Activated B cell treated with CpG ODN at 0.5 μM for 24 hours (primary cell): ENCODE measurements around the gene LRIG2. TPM values are rescaled to one million over a fixed set of nuclear protein-coding genes. Genes with fewer than 3 reads are reported as not detected.
"Not testable (repeated sequence)": the region's sequence is repeated elsewhere in the genome, so short reads cannot be mapped to it uniquely, and the experiment has no call there.

Experiments used
- ATAC-seq: fragments of 200-7000 bp; cut with Tn5 transposase; one replicate; pipeline ENCODE4 v1.10.0; 2021; ENCODE audit warnings: low read depth, mild to moderate bottlenecking, moderate library complexity
- CTCF ChIA-PET: fragments of 350-600 bp; sonication (Branson Sonifier 250); formaldehyde crosslinking; loops from one replicate; lab custom pipeline; 2021; ENCODE audit warnings: antibody characterized with exemption; lab: Charles Lee
- POLR2A ChIA-PET: fragments of 350-600 bp; sonication (Branson Sonifier 250); formaldehyde crosslinking; loops from one replicate; lab custom pipeline; 2021; ENCODE audit warnings: antibody characterized with exemption; lab: Charles Lee
- DNase-seq: peaks from one replicate; pipeline ENCODE4 v3.0.0; 2022
- H3K27ac Mint-ChIP-seq: one replicate; pipeline ENCODE4 v1.8.0; 2020; ENCODE audit warnings: mixed read lengths
- H3K27me3 Mint-ChIP-seq: one replicate; pipeline ENCODE4 v1.8.0; 2021; ENCODE audit warnings: mixed read lengths
- H3K36me3 Mint-ChIP-seq: one replicate; pipeline ENCODE4 v1.8.0; 2021; ENCODE audit warnings: low read depth, mixed read lengths
- H3K4me1 Mint-ChIP-seq: one replicate; pipeline ENCODE4 v1.8.0; 2021; ENCODE audit warnings: mixed read lengths
- H3K4me3 Mint-ChIP-seq: one replicate; pipeline ENCODE4 v1.8.0; 2020; ENCODE audit warnings: mild to moderate bottlenecking, mixed read lengths
- H3K9me3 Mint-ChIP-seq: one replicate; pipeline ENCODE4 v1.8.0; 2020; ENCODE audit warnings: mixed read lengths
- intact Hi-C: fragments of 100-400 bp; cut with micrococcal nuclease; formaldehyde crosslinking; loops from one replicate; pipeline ENCODE4 v1.15.1; 2024
- total RNA-seq: library from RNA; stranded (reverse); gene quantifications from 2 replicates; pipeline ENCODE4 v1.2.3, GENCODE V29; 2022
- TF ChIP-seq, protein P1 (sequence below): fragments of 200-600 bp; IDR thresholded peaks from one replicate; pipeline ENCODE4 v1.8.0; 2022; ENCODE audit warnings: antibody characterized with exemption, mild to moderate bottlenecking

Gene LRIG2
- total RNA-seq, 1 donor from 2014 or later: 30.7 TPM

DNA sequence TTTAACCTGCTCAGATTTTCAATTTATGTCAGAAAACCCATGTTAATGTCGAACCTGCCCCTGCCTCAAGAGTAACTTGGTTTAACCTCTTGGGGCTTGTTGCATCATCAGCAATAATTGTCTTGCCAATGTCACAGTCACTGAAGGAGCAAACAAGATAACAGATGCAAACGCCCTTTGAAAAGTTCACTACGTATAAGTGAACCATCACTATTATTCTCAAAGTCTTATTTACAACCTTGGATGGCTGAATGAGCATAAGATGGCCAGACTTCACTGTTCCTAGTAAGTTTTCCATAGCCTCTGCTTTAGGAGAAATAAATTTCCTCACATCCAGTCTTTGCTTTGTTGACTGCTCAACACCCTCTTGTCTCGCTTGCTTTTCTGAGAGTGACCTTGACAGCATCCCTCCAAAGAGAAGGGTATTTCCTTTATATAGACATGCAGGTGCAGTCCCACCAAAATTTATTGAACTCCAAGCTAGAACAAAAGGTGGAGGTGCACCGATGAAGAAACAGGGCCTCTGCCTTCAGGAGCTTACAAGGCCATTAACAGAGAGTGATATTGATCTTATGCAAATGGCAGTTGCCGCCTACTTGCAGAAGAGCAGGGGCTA lies 749 bp upstream of the LRIG2 start:
- no peak for ATAC-seq
- no peaks in the 10 kb centered on the region for H3K27me3 Mint-ChIP-seq
- CTCF ChIA-PET: interaction anchor here (0.6 to 3.4 kb wide), 41 partner anchors 11 to 1213 kb away, joined by 3 to 36 read pairs (median 5); partner anchors contain the start of genes MOV10, PHTF1, PPM1J and SLC16A1

GRCh38 chr1:113073479-113073950 lies 517 bp downstream of the LRIG2 start:
- ATAC-seq (no peak), DNase-seq (no peak)
- H3K27me3 Mint-ChIP-seq: no peaks in the 10 kb centered on the region
- peaks cover 22% of the 10 kb centered on the region for H3K36me3 Mint-ChIP-seq
- CTCF ChIA-PET: interaction anchor here (0.7 to 3.4 kb wide), 22 partner anchors 15 to 1212 kb away, joined by 3 to 36 read pairs (median 6); partner anchors contain the start of genes PHTF1, PPM1J and SLC16A1
- peaks cover 31% of the 10 kb centered on the region for H3K4me1 Mint-ChIP-seq
- POLR2A ChIA-PET: interaction anchor here (0.6 to 2.4 kb wide), 11 partner anchors 32 to 1209 kb away, joined by 3 to 29 read pairs (median 7); partner anchors contain the start of genes HIPK1, PHTF1, PPM1J and SLC16A1
- intact Hi-C loops: loop anchor here (2.0 to 10.0 kb wide), 16 partner anchors 39 to 1681 kb away; partner anchors contain the start of genes BCAS2, CAPZA1, CSDE1 and HIPK1
- TF ChIP-seq, protein P1, sequence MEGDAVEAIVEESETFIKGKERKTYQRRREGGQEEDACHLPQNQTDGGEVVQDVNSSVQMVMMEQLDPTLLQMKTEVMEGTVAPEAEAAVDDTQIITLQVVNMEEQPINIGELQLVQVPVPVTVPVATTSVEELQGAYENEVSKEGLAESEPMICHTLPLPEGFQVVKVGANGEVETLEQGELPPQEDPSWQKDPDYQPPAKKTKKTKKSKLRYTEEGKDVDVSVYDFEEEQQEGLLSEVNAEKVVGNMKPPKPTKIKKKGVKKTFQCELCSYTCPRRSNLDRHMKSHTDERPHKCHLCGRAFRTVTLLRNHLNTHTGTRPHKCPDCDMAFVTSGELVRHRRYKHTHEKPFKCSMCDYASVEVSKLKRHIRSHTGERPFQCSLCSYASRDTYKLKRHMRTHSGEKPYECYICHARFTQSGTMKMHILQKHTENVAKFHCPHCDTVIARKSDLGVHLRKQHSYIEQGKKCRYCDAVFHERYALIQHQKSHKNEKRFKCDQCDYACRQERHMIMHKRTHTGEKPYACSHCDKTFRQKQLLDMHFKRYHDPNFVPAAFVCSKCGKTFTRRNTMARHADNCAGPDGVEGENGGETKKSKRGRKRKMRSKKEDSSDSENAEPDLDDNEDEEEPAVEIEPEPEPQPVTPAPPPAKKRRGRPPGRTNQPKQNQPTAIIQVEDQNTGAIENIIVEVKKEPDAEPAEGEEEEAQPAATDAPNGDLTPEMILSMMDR: no peak
- H3K4me3 Mint-ChIP-seq: peak overlapping the region; percentile 95
- peak overlapping the region; percentile 95 for H3K27ac Mint-ChIP-seq
- no peaks in the 10 kb centered on the region for H3K9me3 Mint-ChIP-seq

More for the DNA sequence above, 749 bp upstream of the LRIG2 start:
- H3K9me3 Mint-ChIP-seq: no peaks in the 10 kb centered on the region
- H3K4me3 Mint-ChIP-seq: peak overlapping the region; percentile 95
- peaks cover 31% of the 10 kb centered on the region for H3K4me1 Mint-ChIP-seq
- TF ChIP-seq, protein P1: no peak
- POLR2A ChIA-PET: interaction anchor here (0.6 to 2.4 kb wide), 16 partner anchors 14 to 1439 kb away, joined by 3 to 29 read pairs (median 4); partner anchors contain the start of genes HIPK1, PHTF1, PPM1J and RSBN1
- peak overlapping the region; percentile 95 for H3K27ac Mint-ChIP-seq
- peaks cover 12% of the 10 kb centered on the region for H3K36me3 Mint-ChIP-seq
- intact Hi-C loops: loop anchor here (2.0 to 10.0 kb wide), 16 partner anchors 40 to 1683 kb away; partner anchors contain the start of genes BCAS2, CAPZA1, CSDE1 and HIPK1
- DNase-seq: no peak

GRCh38 chr1:113074237-113074636 lies 1.2 kb downstream of the LRIG2 start:
- peaks cover 31% of the 10 kb centered on the region for H3K4me1 Mint-ChIP-seq
- ChIA-PET CTCF (interaction anchor here (2.2 to 3.4 kb wide), 2 partner anchors 194 to 358 kb away, joined by 15 to 36 read pairs; partner anchors contain the start of gene PPM1J), POLR2A (interaction anchor here (0.6 to 2.4 kb wide), 4 partner anchors 117 to 685 kb away, joined by 5 to 29 read pairs (median 16); partner anchors contain the start of genes PHTF1, PPM1J and SLC16A1)
- H3K9me3 Mint-ChIP-seq: no peaks in the 10 kb centered on the region
- no peaks in the 10 kb centered on the region for H3K27me3 Mint-ChIP-seq
- intact Hi-C loops: loop anchor here (5.0 to 10.0 kb wide), 4 partner anchors 38 to 1681 kb away; partner anchors contain the start of genes BCAS2, CSDE1 and TRIM33
- DNase-seq (no peak), ATAC-seq (no peak)
- peak overlapping the region; percentile 95 for H3K27ac Mint-ChIP-seq
- peak overlapping the region; percentile 95 for H3K4me3 Mint-ChIP-seq
- H3K36me3 Mint-ChIP-seq: peaks cover 25% of the 10 kb centered on the region
- TF ChIP-seq, protein P1: no peak

- H3K4me3 Mint-ChIP-seq, ATAC-seq, H3K9me3 Mint-ChIP-seq, H3K27me3 Mint-ChIP-seq, H3K27ac Mint-ChIP-seq, DNase-seq, CTCF ChIA-PET, POLR2A ChIA-PET: not testable (repeated sequence)
- Mint-ChIP-seq H3K36me3 (peaks cover 34% of the 10 kb centered on the region), H3K4me1 (peaks cover 25% of the 10 kb centered on the region)
- intact Hi-C loops: loop anchor here (10.0 kb wide), 2 partner anchors 1507 to 1677 kb away; partner anchors contain the start of genes BCAS2 and CSDE1
Observed at GRCh38 chr1:113077978-113078377, 5.0 kb downstream of the LRIG2 start.

DNA sequence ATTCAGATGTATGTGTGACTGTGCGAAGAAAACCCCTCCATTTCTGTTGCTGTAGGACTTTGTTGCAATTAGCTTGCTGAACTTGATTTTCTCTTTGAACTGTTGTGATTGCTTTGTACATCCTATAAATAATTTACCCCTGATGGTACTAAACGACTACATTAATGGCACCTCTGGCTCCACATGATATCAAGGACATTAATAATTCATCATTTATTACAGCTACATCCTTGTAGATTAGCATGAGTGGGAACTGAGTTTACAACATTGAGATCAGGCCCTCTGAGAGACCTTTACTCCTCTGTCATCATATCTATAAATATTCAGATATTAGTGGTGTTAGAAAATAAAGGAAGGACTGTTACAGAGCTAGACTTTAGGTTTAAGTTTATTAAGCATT lies 13.5 kb downstream of the LRIG2 start:
- Mint-ChIP-seq H3K4me3 (no peak overlapping the region), H3K27me3 (no peaks in the 10 kb centered on the region), H3K9me3 (peaks cover 2% of the 10 kb centered on the region), H3K27ac (no peak overlapping the region), H3K36me3 (peaks cover 36% of the 10 kb centered on the region), H3K4me1 (peaks cover 2% of the 10 kb centered on the region)
- TF ChIP-seq, protein P1: no peak
- CTCF ChIA-PET: interaction anchor here (1.1 kb wide), 1 partner anchor 14 kb away, joined by 3 read pairs; the partner anchor contains the start of gene LRIG2
- POLR2A ChIA-PET: interaction anchor here (0.6 kb wide), 1 partner anchor 14 kb away, joined by 3 read pairs; the partner anchor contains the start of gene LRIG2
- intact Hi-C loops: no loop called here
- ATAC-seq: no peak
- no peak for DNase-seq
